Gastroesophageal sphincter (tissue), 4 donors: ENCODE measurements around the gene GPRASP3. TPM values are rescaled to one million over a fixed set of nuclear protein-coding genes. Genes with fewer than 3 reads are reported as not detected.

Experiments used
- ATAC-seq: fragments of 150-250 bp; one replicate; pipeline ENCODE4 v1.9.1; 2016; ENCODE audit warnings: mild to moderate bottlenecking, moderate library complexity
- H3K27ac ChIP-seq, 4 donors: fragments of 200-600 bp; sonication (generic) in 3 of 4; 1 replicate in 3 of 4; 2 replicates in 1 of 4; pipeline ENCODE4 v1.5.1; 2016 to 2019
- H3K27me3 ChIP-seq: fragments of 200-600 bp; sonication (generic); one replicate; pipeline ENCODE4 v1.5.1; 2019
- H3K36me3 ChIP-seq, 2 donors: fragments of 200-600 bp; sonication (generic); one replicate each; pipeline ENCODE4 v1.5.1; 2019; ENCODE audit warnings: control low read depth in 1 of 2
- H3K4me1 ChIP-seq, 3 donors: fragments of 200-600 bp; sonication (generic); 1 replicate in 2 of 3; 2 replicates in 1 of 3; pipeline ENCODE4 v1.5.1; 2016 to 2019; ENCODE audit warnings: control low read depth in 2 of 3
- H3K4me3 ChIP-seq, 2 donors: fragments of 200-600 bp; sonication (generic); one replicate each; pipeline ENCODE4 v1.5.1; 2019; ENCODE audit warnings: mild to moderate bottlenecking in 1 of 2, moderate library complexity in 1 of 2
- H3K9me3 ChIP-seq, 3 donors: fragments of 200-600 bp; sonication (generic); one replicate each; pipeline ENCODE4 v1.5.1; 2017 to 2019; ENCODE audit warnings: control low read depth in 2 of 3
- EP300 ChIP-seq: sonication (generic); formaldehyde crosslinking; IDR thresholded peaks from one replicate; pipeline ENCODE4 v1.6.1; 2017; ENCODE audit warnings: antibody characterized with exemption, mild to moderate bottlenecking
- POLR2A ChIP-seq, 2 donors: fragments of 450-650 bp; IDR thresholded peaks; one replicate each; pipeline ENCODE4 v1.6.1; 2017; ENCODE audit warnings: antibody characterized with exemption in 2 of 2, mild to moderate bottlenecking in 2 of 2, moderate library complexity in 1 of 2
- POLR2AphosphoS5 ChIP-seq: sonication (generic); formaldehyde crosslinking; IDR thresholded peaks from one replicate; pipeline ENCODE4 v1.6.1; 2017; ENCODE audit warnings: antibody characterized with exemption
- WGBS, 2 donors: methylation state at CpG; one replicate each; pipeline ENCODE4 v1.1.5; 2018; ENCODE audit warnings: low coverage in 1 of 2; 5-methylcytosine and 5-hydroxymethylcytosine counted together
- total RNA-seq, 4 donors: library from RNA; depleted of rRNA; stranded (reverse); fragments of >200 nt; gene quantifications; one replicate each; pipeline ENCODE4 v1.1.0, GENCODE V29; 2016
- TF ChIP-seq, protein P1 (sequence below), 4 experiments: fragments of 200-600 bp in 2 of 4; fragments of 450-650 bp in 2 of 4; sonication (generic) in 1 of 4; IDR thresholded peaks; one replicate each; pipeline ENCODE4 v1.5.1; 2017 to 2019; ENCODE audit warnings: antibody characterized with exemption in 4 of 4, mild to moderate bottlenecking in 2 of 4, moderate library complexity in 2 of 4

Gene GPRASP3
- total RNA-seq, 4 donors from 2014 or later: 4.8 to 5.9 (median 5.0) TPM

DNA sequence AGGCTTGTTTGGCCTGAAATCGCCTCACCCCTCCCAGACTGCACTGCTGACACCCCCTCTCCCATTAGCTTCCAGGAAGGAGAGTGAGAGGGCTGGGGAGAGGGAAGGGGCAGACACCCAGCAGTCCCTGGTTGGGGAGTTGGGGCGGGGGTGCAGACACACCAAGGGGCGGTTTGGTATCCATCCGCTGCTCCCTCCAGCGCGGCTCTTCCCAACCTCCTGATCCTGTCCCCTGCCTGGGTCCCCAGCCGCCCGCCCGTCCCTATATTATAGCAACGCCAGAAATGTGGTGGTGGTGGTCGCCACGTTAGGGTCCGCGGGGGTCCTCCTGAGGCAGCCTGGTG lies 24.9 kb downstream of the GPRASP3 start:
- no peaks in the 10 kb centered on the region for H3K36me3 ChIP-seq

DNA sequence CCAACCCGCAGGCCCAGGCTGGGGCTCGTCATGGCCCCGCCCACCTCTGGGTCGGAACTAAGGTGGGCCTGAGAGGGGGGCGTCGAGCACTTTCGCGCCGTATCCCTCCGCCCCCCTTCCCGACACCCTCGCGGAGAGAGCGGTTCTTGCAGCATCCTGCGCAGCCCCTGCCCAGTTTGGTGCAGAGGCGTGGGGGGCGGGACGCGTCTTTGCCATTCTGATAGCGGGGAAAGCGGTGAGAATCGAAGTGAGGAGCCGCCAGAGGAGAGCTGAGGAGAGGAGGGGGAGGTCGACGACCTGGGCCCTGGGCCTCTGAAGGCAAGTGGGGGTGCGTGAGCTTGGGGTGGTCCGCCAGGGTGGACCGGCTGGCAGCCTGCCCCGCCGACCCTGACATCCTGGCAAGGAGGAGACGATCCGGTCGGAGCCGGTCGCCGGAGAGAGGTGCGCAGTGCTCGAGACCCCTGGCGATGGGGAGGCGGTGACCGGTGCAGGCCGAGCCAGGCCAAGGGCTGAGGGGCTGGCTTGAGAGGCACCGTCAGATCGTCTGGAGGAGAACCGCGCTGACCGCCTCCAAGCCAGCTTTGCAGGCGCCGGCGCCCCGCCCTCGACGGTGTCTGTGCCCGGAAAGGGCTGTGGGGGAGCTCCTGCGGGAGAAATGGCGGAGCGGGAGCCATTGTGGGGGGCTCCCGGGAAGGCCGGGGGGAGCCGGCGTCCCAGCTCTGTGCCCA lies 25.5 kb downstream of the GPRASP3 start:
- peak; percentile 65 for ATAC-seq
- WGBS, 2 donors: no CpG with 5 or more reads among the region's 61 CpGs

More for the DNA sequence above, 24.9 kb downstream of the GPRASP3 start:
- H3K4me1 ChIP-seq: no peaks in the 10 kb centered on the region
- TF ChIP-seq POLR2AphosphoS5 (no peak), EP300 (no peak), POLR2A (IDR thresholded peaks at IDR 0.05) (no peak)
- TF ChIP-seq, protein P1, sequence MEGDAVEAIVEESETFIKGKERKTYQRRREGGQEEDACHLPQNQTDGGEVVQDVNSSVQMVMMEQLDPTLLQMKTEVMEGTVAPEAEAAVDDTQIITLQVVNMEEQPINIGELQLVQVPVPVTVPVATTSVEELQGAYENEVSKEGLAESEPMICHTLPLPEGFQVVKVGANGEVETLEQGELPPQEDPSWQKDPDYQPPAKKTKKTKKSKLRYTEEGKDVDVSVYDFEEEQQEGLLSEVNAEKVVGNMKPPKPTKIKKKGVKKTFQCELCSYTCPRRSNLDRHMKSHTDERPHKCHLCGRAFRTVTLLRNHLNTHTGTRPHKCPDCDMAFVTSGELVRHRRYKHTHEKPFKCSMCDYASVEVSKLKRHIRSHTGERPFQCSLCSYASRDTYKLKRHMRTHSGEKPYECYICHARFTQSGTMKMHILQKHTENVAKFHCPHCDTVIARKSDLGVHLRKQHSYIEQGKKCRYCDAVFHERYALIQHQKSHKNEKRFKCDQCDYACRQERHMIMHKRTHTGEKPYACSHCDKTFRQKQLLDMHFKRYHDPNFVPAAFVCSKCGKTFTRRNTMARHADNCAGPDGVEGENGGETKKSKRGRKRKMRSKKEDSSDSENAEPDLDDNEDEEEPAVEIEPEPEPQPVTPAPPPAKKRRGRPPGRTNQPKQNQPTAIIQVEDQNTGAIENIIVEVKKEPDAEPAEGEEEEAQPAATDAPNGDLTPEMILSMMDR (IDR thresholded peaks at IDR 0.05): no peak
- H3K9me3 ChIP-seq: no peaks in the 10 kb centered on the region
- 40% methylated on average over 1 of the region's 14 CpGs; no CpG with 5 or more reads in 1 of the 2 donors for WGBS, 2 donors
- peak overlapping the region; percentile 33 to 59 for H3K4me3 ChIP-seq
- H3K27ac ChIP-seq: no peak overlapping the region
- peak; percentile 22 for ATAC-seq
- H3K27me3 ChIP-seq: no peaks in the 10 kb centered on the region

DNA sequence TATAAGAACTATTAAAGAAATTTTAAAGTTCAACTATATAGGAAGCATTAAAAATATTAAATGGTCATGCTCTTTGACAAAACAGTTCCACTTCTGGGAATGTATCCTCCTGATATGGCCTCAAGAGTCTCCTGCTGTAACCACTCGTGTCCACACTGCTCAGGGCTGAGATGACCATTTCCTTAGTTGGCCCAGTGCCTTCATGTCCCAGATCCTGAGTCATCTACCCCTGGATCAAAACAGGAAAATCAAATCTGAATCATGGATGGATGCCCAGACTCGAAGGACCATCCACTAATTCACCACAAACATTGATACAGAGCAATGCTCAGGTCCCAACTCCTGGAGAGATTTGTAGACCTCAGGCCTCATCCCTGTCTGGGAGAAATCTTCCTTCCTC lies 44.7 kb downstream of the GPRASP3 start:
- Histone ChIP-seq H3K27ac (peak overlapping the region in 2 of 4 donors; percentile 19 to 34), H3K36me3 (no peaks in the 10 kb centered on the region), H3K4me3 (no peak overlapping the region), H3K9me3 (no peaks in the 10 kb centered on the region), H3K27me3 (no peaks in the 10 kb centered on the region), H3K4me1 (peaks cover 0 to 9% (median 0%) of the 10 kb centered on the region in 3 donors)
- WGBS, 2 donors: 10 to 28% methylated on average over 1 to 2 of the region's 2 CpGs
- ATAC-seq: peak; percentile 51
- TF ChIP-seq EP300 (no peak), POLR2A (IDR thresholded peaks at IDR 0.05) (no peak), POLR2AphosphoS5 (no peak)
- TF ChIP-seq, protein P1 (IDR thresholded peaks at IDR 0.05): no peak

More for the DNA sequence above, 25.5 kb downstream of the GPRASP3 start:
- Histone ChIP-seq H3K27ac (peak overlapping the region in 2 of 4 donors; percentile 2 to 47), H3K9me3 (no peaks in the 10 kb centered on the region), H3K36me3 (no peaks in the 10 kb centered on the region), H3K4me3 (peak overlapping the region; percentile 33 to 59), H3K27me3 (no peaks in the 10 kb centered on the region), H3K4me1 (no peaks in the 10 kb centered on the region)
- TF ChIP-seq, protein P1 (IDR thresholded peaks at IDR 0.05): no peak

DNA sequence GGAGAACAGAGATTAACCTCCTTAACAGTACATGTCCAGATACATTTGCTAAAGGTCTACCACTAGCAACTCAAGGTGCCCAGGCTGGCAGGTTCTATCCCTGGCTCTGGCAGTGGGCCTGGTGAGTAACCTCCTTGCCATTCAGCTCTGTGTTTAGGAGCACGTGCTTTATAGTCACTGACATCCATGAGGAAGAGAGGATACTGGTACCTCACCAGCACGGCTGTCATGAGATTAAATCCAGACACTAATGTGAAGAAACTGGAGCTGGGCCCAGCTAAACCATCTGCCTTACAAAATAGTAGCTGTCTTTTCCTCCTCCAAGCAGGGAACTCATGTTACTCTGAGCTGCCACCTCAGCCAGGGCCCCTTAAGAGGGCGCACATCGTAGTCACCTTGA lies 45.3 kb downstream of the GPRASP3 start:
- 0 to 34% methylated on average over 1 to 3 of the region's 4 CpGs for WGBS, 2 donors
- no peaks in the 10 kb centered on the region for H3K36me3 ChIP-seq
- H3K9me3 ChIP-seq: no peaks in the 10 kb centered on the region
- H3K27me3 ChIP-seq: no peaks in the 10 kb centered on the region
- no peak for TF ChIP-seq EP300
- no peak for TF ChIP-seq POLR2AphosphoS5
- TF ChIP-seq, protein P1 (IDR thresholded peaks at IDR 0.05): no peak
- TF ChIP-seq POLR2A (IDR thresholded peaks at IDR 0.05): no peak
- no peak overlapping the region for H3K4me3 ChIP-seq
- peak overlapping the region in 2 of 4 donors; percentile 19 to 34 for H3K27ac ChIP-seq
- no peak for ATAC-seq
- peaks cover 0 to 10% (median 0%) of the 10 kb centered on the region in 3 donors for H3K4me1 ChIP-seq

DNA sequence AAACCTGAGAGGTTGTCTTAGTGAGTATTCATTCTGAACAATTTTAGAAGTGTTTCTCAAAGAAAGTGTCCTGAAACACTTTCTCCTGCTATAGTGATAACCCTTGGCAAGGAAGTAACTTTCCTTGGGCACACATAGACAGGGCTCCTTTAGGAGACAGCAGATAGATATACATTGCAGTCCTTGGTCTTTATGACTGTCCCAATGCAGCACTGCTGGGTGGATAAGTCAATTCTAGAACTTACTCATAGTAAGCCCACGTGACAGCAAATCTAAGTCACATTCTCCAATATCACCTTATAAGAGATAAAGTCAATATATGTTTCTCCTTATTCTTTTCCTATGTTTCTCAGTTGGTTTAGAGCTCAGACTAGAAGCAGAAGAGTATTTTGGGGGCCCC lies 46.7 kb downstream of the GPRASP3 start:
- H3K4me1 ChIP-seq: peaks cover 0 to 10% (median 0%) of the 10 kb centered on the region in 3 donors
- no peak overlapping the region for H3K27ac ChIP-seq
- H3K4me3 ChIP-seq: no peak overlapping the region
- H3K9me3 ChIP-seq: no peaks in the 10 kb centered on the region
- TF ChIP-seq POLR2AphosphoS5 (no peak), POLR2A (IDR thresholded peaks at IDR 0.05) (no peak), EP300 (no peak)
- TF ChIP-seq, protein P1 (IDR thresholded peaks at IDR 0.05): no peak
- WGBS, 2 donors: 86 to 100% methylated on average over 1 of the region's 1 CpG
- H3K36me3 ChIP-seq: no peaks in the 10 kb centered on the region
- ATAC-seq: no peak
- H3K27me3 ChIP-seq: no peaks in the 10 kb centered on the region
